WTC11 (cell line): ENCODE measurements around the gene IL10.

Experiments used
- ATF1 ChIP-seq: sonication (generic); formaldehyde crosslinking; IDR thresholded peaks from 2 replicates; pipeline ENCODE4 v1.8.1; 2023; ENCODE audit warnings: mild to moderate bottlenecking, moderate library complexity, missing genetic modification reagents
- CBFB ChIP-seq: sonication (generic); formaldehyde crosslinking; IDR thresholded peaks from 2 replicates; pipeline ENCODE4 v1.8.1; 2022; ENCODE audit warnings: mild to moderate bottlenecking, low read depth, missing genetic modification reagents
- NFYB ChIP-seq: sonication (generic); formaldehyde crosslinking; conservative IDR thresholded peaks from 2 replicates; pipeline ENCODE4 v1.8.0; 2022; ENCODE audit warnings: low read depth, missing genetic modification reagents
- TCF7 ChIP-seq: sonication (generic); formaldehyde crosslinking; IDR thresholded peaks from 2 replicates; pipeline ENCODE4 v1.8.0; 2022; ENCODE audit warnings: mild to moderate bottlenecking, low read depth, missing genetic modification reagents, moderate library complexity
- TEAD4 ChIP-seq: sonication (generic); formaldehyde crosslinking; IDR thresholded peaks from 2 replicates; pipeline ENCODE4 v1.8.0; 2022; ENCODE audit warnings: mild to moderate bottlenecking, missing genetic modification reagents
- ZBTB21 ChIP-seq: sonication (generic); formaldehyde crosslinking; IDR thresholded peaks from 2 replicates; pipeline ENCODE4 v1.8.1; 2023; ENCODE audit warnings: mild to moderate bottlenecking, missing genetic modification reagents, borderline replicate concordance
- ZMAT4 ChIP-seq: fragments of 250-450 bp; sonication (Bioruptor Pico); IDR thresholded peaks from 2 replicates; pipeline ENCODE4 v1.9.0; 2021; ENCODE audit warnings: mild to moderate bottlenecking
- TF ChIP-seq, protein P1 (sequence below): sonication (generic); formaldehyde crosslinking; IDR thresholded peaks from 2 replicates; pipeline ENCODE4 v1.8.1; 2022; ENCODE audit warnings: mild to moderate bottlenecking, missing genetic modification reagents, moderate library complexity, borderline replicate concordance
- TF ChIP-seq, protein P2 (sequence below): sonication (generic); formaldehyde crosslinking; IDR thresholded peaks from 2 replicates; pipeline ENCODE4 v1.8.0; 2022; ENCODE audit warnings: mild to moderate bottlenecking, missing genetic modification reagents

- TF ChIP-seq ZMAT4 = no peak
- TF ChIP-seq, protein P1, sequence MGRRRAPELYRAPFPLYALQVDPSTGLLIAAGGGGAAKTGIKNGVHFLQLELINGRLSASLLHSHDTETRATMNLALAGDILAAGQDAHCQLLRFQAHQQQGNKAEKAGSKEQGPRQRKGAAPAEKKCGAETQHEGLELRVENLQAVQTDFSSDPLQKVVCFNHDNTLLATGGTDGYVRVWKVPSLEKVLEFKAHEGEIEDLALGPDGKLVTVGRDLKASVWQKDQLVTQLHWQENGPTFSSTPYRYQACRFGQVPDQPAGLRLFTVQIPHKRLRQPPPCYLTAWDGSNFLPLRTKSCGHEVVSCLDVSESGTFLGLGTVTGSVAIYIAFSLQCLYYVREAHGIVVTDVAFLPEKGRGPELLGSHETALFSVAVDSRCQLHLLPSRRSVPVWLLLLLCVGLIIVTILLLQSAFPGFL (CRISPR knock-in tag) = no peak
- TF ChIP-seq ATF1 (CRISPR knock-in tag) = no peak
- no peak for TF ChIP-seq CBFB
- no peak for TF ChIP-seq TEAD4 (CRISPR knock-in tag)
- TF ChIP-seq TCF7 (CRISPR knock-in tag) = no peak
- TF ChIP-seq, protein P2, sequence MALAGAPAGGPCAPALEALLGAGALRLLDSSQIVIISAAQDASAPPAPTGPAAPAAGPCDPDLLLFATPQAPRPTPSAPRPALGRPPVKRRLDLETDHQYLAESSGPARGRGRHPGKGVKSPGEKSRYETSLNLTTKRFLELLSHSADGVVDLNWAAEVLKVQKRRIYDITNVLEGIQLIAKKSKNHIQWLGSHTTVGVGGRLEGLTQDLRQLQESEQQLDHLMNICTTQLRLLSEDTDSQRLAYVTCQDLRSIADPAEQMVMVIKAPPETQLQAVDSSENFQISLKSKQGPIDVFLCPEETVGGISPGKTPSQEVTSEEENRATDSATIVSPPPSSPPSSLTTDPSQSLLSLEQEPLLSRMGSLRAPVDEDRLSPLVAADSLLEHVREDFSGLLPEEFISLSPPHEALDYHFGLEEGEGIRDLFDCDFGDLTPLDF (CRISPR knock-in tag) = no peak
- TF ChIP-seq ZBTB21 (CRISPR knock-in tag) = no peak
- no peak for TF ChIP-seq NFYB (CRISPR knock-in tag)
Observed at GRCh38 chr1:206761159-206761768, 11.0 kb downstream of the IL10 start.
